Measurements from ENCODE around the gene KIAA1755.
"Not testable (repeated sequence)": the region's sequence is repeated elsewhere in the genome, so short reads cannot be mapped to it uniquely, and the experiment has no call there.

KIAA1755 gene

DNA sequence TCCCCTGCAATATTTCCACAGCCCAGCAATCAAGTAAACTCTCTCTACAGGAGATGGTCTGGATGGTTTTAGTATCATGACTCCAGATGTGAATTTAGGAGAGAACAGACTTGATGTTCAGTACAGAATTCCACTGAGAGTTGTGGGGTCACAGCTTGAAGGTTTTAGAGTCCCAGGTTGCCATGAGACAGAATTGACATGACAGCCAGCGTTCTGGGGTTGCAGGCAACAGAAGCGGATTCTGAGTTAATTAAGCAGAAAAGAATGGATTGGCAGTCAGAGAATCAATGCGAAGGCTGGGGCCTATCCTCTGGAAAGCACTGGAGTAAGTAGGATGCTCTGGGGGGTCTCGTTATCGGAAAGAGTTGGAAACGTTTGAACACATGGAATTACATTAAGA, 2.4 kb upstream of the KIAA1755 start:
- DNase-seq, result no peak

DNA sequence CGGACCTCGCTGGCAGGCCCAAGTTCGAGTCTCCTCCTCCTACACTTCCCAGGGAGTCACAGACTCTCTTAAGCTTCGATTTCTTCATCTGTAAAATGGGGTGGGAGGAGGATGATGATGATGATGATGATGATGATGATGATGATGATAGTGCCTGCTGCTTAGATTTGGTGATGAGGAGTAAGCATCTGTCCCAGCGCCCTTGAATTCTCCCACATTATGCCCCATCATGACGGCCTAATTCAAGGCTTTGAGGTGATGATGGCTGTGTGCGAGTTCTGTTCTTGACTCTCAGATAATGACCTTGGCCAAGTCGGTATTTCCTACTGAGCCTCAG, 487 bp upstream of the KIAA1755 start:
- no peak for DNase-seq

DNA sequence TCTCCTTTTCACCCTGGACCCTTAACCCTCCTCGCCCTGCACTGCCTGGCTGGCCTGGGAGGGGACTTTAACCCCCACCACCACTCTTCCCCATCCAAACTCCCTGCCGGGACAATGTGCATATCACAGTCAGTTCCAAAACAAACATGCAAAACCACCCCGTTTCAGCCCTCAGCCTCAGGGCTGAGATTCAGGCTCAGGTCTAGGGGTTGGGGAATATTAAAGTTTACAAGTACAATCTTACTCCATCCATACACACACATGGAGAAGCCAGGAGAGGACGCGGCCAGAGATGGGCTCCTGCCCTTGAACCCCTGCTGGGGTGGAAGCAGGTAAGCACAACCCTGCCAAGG, 534 bp downstream of the KIAA1755 start:
- peak; percentile 33 for DNase-seq

DNA sequence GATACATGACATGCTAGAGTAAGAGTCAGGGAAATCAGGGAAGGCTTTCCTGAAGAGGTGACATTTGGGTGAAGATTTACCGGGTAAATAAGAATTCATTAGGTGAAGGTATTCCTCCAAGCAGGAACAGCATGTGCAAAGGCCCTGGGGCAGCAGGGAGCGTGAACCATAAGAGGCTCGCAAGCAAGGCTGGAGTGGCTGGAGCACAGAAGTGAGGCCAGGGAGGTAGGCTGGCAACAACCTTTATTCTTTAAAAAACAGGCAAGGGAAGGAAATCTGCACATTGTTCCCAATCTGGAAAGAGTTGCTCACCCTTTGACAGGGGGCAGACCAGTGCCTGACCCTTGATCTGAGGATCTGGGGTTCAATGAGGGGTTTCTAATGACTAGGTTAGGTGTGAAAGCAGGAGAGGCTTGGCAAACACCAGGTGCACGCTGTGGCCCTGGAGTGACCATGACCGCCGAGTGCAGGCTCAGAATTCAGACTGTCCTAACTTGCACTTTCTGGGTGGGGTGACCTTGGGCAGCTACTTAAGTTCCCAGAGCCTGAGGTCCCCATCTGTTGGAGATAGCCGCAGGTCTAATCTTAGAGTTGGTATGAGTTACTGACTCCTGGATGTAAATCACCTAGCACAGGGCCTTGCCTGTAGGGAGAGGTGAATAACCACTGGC, 1.9 kb downstream of the KIAA1755 start:
- DNase-seq, result no peak

GRCh38 chr20:38256966-38257365, 3.6 kb downstream of the KIAA1755 start:
- DNase-seq, result no peak

DNA sequence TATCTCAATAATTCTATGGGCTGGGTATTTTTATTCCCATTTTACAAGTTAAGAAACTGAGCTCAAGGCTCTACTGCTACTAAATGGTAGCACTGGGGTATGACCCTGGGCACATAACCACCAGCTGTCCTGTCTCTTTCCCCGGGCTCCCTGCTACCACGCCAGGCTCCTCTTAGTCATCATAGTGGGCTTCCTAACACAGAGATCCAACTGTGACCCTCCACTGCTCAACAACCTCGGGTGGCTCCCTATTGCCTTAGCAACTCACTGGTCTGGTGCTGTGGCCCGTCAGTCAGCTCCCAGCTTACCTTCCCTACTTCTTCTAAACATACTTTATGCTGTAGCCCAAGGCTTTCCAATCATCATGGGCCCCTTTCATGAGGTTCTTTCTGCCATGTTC, 4.5 kb downstream of the KIAA1755 start:
- no peak for DNase-seq

DNA sequence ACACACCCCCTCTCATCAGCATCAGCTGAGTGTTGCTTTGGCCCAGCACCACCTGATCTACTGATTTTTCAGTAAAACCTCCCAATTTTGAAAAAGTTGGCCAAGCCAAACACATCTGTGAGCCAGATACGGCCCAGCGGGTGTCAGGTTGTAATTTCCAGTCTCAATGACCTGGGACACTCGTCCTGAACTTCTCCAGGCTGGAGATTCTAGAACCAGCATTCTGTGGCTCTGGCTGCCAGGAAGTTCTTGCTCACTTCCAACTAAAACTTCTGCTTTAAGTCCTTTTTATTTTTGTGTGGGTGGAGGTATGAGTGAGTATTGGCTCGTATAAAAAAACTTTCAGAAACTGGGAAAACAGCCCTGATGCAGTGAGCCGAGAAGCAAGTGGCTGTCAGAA, 5.1 kb downstream of the KIAA1755 start:
- no peak for DNase-seq

DNA sequence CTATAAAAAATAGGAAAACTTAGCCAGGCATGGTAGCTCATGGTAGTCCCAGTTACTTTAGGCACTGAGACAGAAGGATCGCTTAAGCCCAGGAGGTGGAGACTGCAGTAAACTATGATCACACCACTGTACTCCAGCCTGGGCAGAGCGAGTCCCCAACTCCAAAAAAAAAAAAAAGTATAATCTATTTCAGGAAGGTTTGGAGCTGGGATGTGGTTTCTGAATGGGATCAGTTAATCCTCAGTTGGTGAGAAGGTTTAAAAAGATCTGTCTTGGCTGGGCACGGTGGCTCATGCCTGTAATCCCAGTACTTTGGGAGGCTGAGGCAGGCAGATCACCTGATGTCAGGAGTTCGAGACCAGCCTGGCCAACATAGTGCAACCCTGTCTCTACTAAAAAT, 5.9 kb downstream of the KIAA1755 start:
- not testable (repeated sequence) for DNase-seq

DNA sequence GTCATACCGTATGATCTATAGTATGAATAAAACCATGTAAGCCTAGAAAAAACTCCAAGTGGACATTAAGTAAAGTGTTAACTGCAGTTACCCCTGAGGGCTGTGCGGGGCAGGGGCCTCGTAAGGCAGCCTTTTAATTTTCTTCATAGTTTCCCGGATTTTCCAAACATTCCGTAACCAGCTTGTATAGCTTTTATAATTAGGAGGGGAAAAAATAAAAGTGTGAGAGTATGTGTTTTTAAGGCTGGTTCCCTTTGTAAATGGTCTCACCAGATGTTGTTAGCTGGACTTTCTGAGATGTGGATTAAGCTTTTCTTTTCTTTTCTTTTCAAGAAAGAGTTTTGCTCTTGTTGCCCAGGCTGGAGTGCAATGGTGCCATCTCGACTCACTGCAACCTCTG, 7.0 kb downstream of the KIAA1755 start:
- DNase-seq, result no peak

GRCh38 chr20:38252292-38253288, 7.9 kb downstream of the KIAA1755 start:
- no peak for DNase-seq

GRCh38 chr20:38251441-38251840, 9.1 kb downstream of the KIAA1755 start:
- DNase-seq, result not testable (repeated sequence)

DNA sequence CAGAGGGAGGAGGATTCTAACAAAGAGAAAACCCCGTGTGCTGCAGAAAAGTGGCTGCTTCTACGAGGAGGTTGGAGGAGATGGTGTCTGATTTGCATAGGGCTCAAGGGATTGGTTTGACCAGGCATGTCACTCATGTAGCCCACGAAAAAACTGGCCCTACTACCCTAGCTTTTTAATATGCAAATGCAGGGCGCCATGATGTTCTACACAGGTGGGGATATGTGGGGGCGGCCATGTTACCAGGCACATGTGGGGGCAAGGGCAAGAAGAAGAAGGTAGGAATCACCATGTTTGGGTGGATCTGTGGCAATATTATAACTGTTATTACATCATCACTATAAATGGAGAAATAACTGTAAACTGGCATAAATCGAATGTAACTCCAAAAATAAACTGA, 9.9 kb downstream of the KIAA1755 start:
- DNase-seq, result no peak

GRCh38 chr20:38249536-38250310, 10.8 kb downstream of the KIAA1755 start:
- no peak for DNase-seq

GRCh38 chr20:38248133-38248532, 12.4 kb downstream of the KIAA1755 start:
- DNase-seq, result no peak

DNA sequence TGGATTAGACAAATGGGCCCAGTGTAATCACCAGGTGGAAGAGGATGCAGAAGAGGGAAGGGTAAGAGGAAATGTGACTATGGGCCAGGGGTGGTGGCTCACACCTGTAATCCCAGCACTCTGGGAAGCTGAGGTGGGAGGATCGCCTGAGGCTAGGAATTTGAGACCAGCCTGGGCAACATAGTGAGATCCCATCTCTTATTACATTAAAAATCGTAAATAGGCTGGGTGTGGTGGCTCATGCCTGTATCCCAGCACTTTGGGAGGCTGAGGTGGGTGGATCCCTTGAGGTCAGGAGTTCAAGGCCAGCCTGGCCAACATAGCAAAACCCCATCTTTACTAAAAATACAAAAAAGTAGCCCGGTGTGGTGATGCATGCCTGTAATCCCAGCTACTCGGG, 12.8 kb downstream of the KIAA1755 start:
- not testable (repeated sequence) for DNase-seq

GRCh38 chr20:38247166-38247509, 13.4 kb downstream of the KIAA1755 start:
- no peak for DNase-seq

- no peak for DNase-seq
These were observed 14.0 kb downstream of the KIAA1755 start for GRCh38 chr20:38246357-38247165.

DNA sequence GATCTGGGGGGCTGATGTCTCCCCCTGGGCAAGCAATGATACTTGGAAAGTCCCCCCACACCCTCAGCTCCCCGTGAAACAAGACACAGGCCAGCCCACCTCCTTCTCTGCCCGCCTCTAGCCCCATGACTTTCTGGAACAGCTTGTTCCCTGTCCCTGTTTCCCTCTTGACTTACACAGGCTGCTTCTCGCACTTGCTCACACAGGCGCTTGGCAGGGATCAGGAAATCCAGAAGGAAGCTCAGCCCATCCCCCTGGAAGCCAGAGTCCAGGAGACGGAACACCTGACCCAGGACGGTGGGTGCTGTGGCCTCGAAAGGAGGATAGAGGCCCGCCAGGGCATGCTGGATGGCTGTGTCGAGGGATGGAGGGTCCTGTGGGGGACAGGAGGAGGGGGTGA, 14.8 kb downstream of the KIAA1755 start:
- DNase-seq, result no peak

GRCh38 chr20:38243709-38244020, 16.9 kb downstream of the KIAA1755 start:
- no peak for DNase-seq

- peak; percentile 23 for DNase-seq
These were observed 17.5 kb downstream of the KIAA1755 start for GRCh38 chr20:38242848-38243708.

DNA sequence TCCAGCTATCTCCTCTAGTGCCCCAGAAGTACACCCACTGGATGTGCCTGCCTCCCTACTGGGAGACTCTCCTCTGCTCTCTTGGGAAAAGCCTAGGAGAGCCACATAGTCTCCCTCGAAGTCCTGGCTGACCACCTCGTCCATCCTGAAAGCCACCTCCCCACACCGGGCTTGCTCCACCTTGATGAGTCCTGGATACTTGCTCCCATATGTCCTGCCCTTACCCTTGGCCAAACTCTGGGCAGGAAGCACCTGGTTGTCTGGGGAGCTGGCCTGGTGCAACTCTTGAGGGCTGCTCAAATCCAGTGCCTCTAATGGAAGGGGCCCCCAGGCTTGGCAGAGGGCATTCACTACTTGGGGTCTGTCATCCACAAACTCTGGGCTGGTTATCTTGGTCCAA, 19.3 kb downstream of the KIAA1755 start:
- no peak for DNase-seq

DNA sequence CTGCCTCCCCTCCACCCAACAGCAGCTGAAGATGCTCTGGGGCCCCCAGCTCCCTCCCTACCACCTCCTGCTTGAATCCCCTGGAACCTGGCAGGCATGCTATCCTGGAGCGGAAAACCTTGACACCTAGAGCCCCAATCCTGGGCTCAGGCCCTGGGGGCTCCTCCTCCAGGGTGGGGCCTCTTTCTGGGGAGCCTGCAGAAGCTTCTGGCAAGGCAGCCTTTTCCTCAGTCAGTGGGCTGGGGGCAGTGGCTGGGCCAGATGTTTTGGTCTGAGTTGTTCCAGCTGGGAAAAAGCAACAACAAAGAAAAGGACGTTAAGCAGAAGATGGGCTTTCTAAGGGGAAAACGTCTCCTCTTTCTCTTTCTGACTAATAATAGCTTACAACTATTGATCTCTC, 21.1 kb downstream of the KIAA1755 start:
- DNase-seq, result no peak

Data from EL (cell line).